Upper lobe of right lung (tissue), 1 donor: ENCODE data around the gene PLEKHO2. TPM values are rescaled to one million over a fixed set of nuclear protein-coding genes. Genes with fewer than 3 reads are reported as not detected.

Source experiments
- ATAC-seq: fragments of 200-7000 bp; cut with Tn5 transposase; one replicate; pipeline ENCODE4 v1.9.1; 2020; ENCODE audit warnings: mild to moderate bottlenecking, moderate library complexity
- DNase-seq: peaks from one replicate; pipeline ENCODE4 v3.0.0-alpha.2; 2020
- H3K27ac ChIP-seq: fragments of 200-600 bp; one replicate; pipeline ENCODE4 v1.8.0; 2022
- H3K27me3 ChIP-seq: fragments of 200-600 bp; one replicate; pipeline ENCODE4 v1.8.0; 2022; ENCODE audit warnings: mild to moderate bottlenecking
- H3K36me3 ChIP-seq: fragments of 200-600 bp; one replicate; pipeline ENCODE4 v1.8.0; 2022
- H3K4me1 ChIP-seq: fragments of 200-600 bp; one replicate; pipeline ENCODE4 v1.8.0; 2022
- H3K4me3 ChIP-seq: fragments of 200-600 bp; one replicate; pipeline ENCODE4 v1.8.0; 2022; ENCODE audit warnings: mild to moderate bottlenecking
- H3K9me3 ChIP-seq: fragments of 200-600 bp; one replicate; pipeline ENCODE4 v1.8.0; 2022
- CTCF ChIP-seq: fragments of 200-600 bp; IDR thresholded peaks from one replicate; pipeline ENCODE4 v1.8.0; 2022; ENCODE audit warnings: antibody characterized with exemption
- intact Hi-C: fragments of 100-400 bp; cut with DNase I; formaldehyde crosslinking; loops from one replicate; pipeline ENCODE4 v1.11.0; 2022
- total RNA-seq: library from RNA; stranded (reverse); fragmentation: NEBNext Ultra II Directional; extraction: Animal tissue kit (Norgen Biotek cat#: 25700); gene quantifications from one replicate; pipeline ENCODE4 v1.2.1, GENCODE V29; 2021
- donor health status: DM: no; HTN: yes; CAD: no; lungs with severe emphysema.

PLEKHO2 gene
- total RNA-seq, 1 donor from 2014 or later, result 62.8 TPM

DNA sequence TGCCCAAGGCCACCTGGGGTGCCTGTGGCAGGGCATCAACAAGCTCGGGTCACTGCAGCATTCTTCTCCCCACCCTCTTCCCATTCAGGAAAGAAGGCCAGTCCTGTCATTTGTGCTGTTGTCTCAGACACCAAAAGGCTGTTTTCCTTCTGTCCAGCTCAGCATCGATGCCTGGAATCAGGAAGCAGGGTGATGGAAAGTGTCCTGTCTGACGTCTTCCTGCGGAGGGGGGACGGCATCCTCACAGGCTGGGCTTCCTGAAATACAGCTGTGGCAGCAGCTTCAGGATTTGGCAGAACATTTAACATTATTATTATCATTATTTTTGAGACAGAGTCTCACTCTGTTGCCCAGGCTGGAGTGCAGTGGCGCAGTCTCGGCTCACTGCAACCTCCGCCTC, 37.0 kb downstream of the PLEKHO2 start:
- ATAC-seq (peak; percentile 1), DNase-seq (no peak)
- Histone ChIP-seq H3K9me3 (no peaks in the 10 kb centered on the region), H3K4me3 (no peak overlapping the region), H3K27me3 (no peaks in the 10 kb centered on the region), H3K36me3 (no peaks in the 10 kb centered on the region), H3K4me1 (peaks cover 54% of the 10 kb centered on the region), H3K27ac (peak overlapping the region; percentile 77)
- TF ChIP-seq CTCF, result no peak
- intact Hi-C loops, result no loop called here

DNA sequence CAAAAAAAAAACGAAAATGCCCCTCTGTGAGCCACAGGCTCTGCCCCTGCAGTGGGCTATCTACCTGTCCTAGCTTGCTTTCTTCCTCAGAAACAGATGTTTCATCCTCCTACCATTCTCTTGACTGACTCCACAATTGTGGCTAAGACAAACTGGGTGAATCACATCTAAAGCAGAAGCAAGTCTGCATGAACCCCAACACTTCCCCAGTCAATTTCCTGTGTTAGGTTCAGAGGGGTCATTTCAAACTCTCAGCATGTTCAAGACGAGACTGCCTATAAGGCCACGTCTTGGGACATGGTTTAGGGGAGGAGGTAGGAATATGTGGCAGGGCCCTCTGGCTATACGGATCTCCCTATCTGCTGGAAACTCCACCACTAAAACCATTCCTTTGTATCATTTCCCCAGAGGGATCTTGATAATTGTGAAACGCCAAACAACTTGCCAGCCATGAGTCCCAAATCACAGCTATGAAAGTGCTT, 41.4 kb downstream of the PLEKHO2 start:
- ATAC-seq, result peak; percentile 77
- Histone ChIP-seq H3K27ac (peak overlapping the region; percentile 71), H3K27me3 (no peaks in the 10 kb centered on the region), H3K9me3 (no peaks in the 10 kb centered on the region), H3K4me1 (peaks cover 47% of the 10 kb centered on the region), H3K4me3 (no peak overlapping the region), H3K36me3 (no peaks in the 10 kb centered on the region)
- no peak for TF ChIP-seq CTCF
- DNase-seq, result no peak
- intact Hi-C loops, result no loop called here

GRCh38 chr15:64883997-64884511, 42.3 kb downstream of the PLEKHO2 start:
- ATAC-seq (peak; percentile 80), DNase-seq (peak; percentile 87)
- H3K36me3 ChIP-seq, result no peaks in the 10 kb centered on the region
- H3K9me3 ChIP-seq, result no peaks in the 10 kb centered on the region
- H3K4me3 ChIP-seq, result no peak overlapping the region
- no peak for TF ChIP-seq CTCF
- intact Hi-C loops, result no loop called here
- no peaks in the 10 kb centered on the region for H3K27me3 ChIP-seq
- H3K27ac ChIP-seq, result peak overlapping the region; percentile 71
- peaks cover 39% of the 10 kb centered on the region for H3K4me1 ChIP-seq

DNA sequence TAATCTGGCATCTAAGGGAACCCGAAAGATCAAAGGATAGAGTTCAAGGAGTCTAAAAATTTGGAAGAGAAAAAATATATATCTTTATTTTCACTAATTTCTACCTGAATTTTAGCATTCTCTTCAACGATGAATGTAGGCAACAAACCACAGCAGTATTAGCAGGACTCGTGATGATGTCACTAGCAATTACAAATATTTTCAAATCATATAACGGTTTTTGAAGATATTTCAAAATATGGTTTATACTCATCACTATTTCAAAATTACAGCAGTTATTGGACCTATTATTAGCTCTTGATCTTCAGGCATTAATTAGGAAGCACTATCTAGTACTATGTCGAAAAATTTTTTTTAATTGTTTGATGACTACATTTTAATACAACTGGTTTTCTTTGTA, 43.0 kb downstream of the PLEKHO2 start:
- no peaks in the 10 kb centered on the region for H3K27me3 ChIP-seq
- no peak overlapping the region for H3K27ac ChIP-seq
- peaks cover 35% of the 10 kb centered on the region for H3K4me1 ChIP-seq
- H3K36me3 ChIP-seq, result no peaks in the 10 kb centered on the region
- no peak overlapping the region for H3K4me3 ChIP-seq
- ATAC-seq, result no peak
- intact Hi-C loops, result no loop called here
- no peak for DNase-seq
- no peak for TF ChIP-seq CTCF
- H3K9me3 ChIP-seq, result no peaks in the 10 kb centered on the region

DNA sequence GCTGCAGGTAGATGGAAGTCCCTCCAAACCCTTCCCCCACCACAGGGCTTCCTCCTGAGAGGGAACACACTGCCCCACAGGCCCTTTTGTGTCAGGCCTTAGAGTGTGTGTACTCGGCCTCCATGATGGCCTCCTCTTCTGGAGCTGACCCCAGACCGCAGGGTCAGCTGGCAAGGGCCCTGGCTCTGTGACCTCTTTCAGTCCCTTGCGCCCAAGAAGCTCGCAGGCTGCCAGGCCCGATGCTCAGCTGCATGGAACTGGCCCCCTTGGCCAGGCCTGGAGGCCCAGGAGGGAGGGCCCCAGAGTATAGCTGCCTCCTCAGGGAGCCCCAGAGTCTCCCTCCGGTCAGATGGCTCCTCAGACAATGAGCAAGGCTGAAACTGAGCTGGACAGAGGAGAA, 46.6 kb downstream of the PLEKHO2 start:
- Histone ChIP-seq H3K27me3 (no peaks in the 10 kb centered on the region), H3K4me1 (peaks cover 32% of the 10 kb centered on the region), H3K4me3 (no peak overlapping the region), H3K9me3 (no peaks in the 10 kb centered on the region), H3K27ac (no peak overlapping the region), H3K36me3 (no peaks in the 10 kb centered on the region)
- no peak for DNase-seq
- no peak for TF ChIP-seq CTCF
- ATAC-seq, result no peak
- intact Hi-C loops, result no loop called here

DNA sequence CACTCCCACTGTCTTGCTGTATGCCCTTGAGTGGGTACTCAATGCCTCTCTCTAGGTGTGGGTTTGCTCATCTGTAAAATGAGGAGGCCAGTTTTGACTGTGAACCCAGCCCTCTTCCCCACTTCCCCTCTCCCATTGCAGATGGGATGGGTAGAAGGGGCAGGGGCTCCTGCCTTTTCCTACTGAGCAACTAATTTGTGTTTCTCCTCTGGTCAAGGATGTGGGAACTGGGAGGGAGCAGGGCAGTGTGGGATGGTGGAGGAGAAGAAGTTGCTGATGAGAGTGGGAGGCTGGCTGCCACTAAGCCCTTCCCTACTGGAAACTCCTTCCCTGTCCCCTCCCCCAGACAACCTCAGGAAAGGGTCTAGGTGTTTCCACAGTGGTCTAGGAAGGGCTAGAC, 49.8 kb downstream of the PLEKHO2 start:
- peak overlapping the region; percentile 72 for H3K27ac ChIP-seq
- ATAC-seq (no peak), DNase-seq (no peak)
- H3K9me3 ChIP-seq, result no peaks in the 10 kb centered on the region
- H3K4me3 ChIP-seq, result no peak overlapping the region
- no peak for TF ChIP-seq CTCF
- intact Hi-C loops, result no loop called here
- H3K36me3 ChIP-seq, result no peaks in the 10 kb centered on the region
- no peaks in the 10 kb centered on the region for H3K27me3 ChIP-seq
- H3K4me1 ChIP-seq, result peaks cover 46% of the 10 kb centered on the region
